DND-41 (cell line): Measurements from ENCODE around the gene LSG1.

ENCODE experiments used
- ATAC-seq: fragments of 200-7000 bp; cut with Tn5 transposase; 3 replicates; pipeline ENCODE4 v1.9.1; 2021; ENCODE audit warnings: low read depth; ENCODE audit not compliant: insufficient read depth
- DNase-seq: peaks from one replicate; pipeline ENCODE4 v3.0.0-alpha.2; 2020
- H2AFZ ChIP-seq: 2 replicates; pipeline ENCODE4 v1.6.0; 2012; ENCODE audit warnings: low read depth, low read length
- H3K27ac ChIP-seq: 2 replicates; pipeline ENCODE4 v1.5.1; 2012; ENCODE audit warnings: low read length, inconsistent platforms
- H3K27me3 ChIP-seq: fragments of 200-600 bp; sonication (generic); 2 replicates; pipeline ENCODE4 v1.6.0; 2012; ENCODE audit warnings: low read length, mild to moderate bottlenecking, inconsistent platforms; ENCODE audit not compliant: insufficient read depth, poor library complexity
- H3K36me3 ChIP-seq: 2 replicates; pipeline ENCODE4 v1.5.1; 2012; ENCODE audit warnings: low read length, inconsistent platforms; ENCODE audit not compliant: insufficient read depth
- H3K4me1 ChIP-seq: 2 replicates; pipeline ENCODE4 v1.5.1; 2012; ENCODE audit warnings: mild to moderate bottlenecking, low read length; ENCODE audit not compliant: insufficient read depth
- H3K4me2 ChIP-seq: 2 replicates; pipeline ENCODE4 v1.6.0; 2012; ENCODE audit warnings: mild to moderate bottlenecking, moderate library complexity, low read length, inconsistent platforms; ENCODE audit not compliant: insufficient read depth
- H3K4me3 ChIP-seq, 2 experiments: fragments of 200-600 bp in 1 of 2; shearing (Covaris generic) in 1 of 2; 2 replicates each; pipeline ENCODE4 v1.5.1; 2012 to 2016; ENCODE audit warnings: inconsistent platforms in 2 of 2, low read length in 2 of 2, mild to moderate bottlenecking in 2 of 2, low read depth in 1 of 2, moderate library complexity in 1 of 2
- H3K79me2 ChIP-seq: 2 replicates; pipeline ENCODE4 v1.6.0; 2012; ENCODE audit warnings: low read length, inconsistent platforms; ENCODE audit not compliant: insufficient read depth
- H3K9ac ChIP-seq: 2 replicates; pipeline ENCODE4 v1.6.0; 2012; ENCODE audit warnings: low read depth, mild to moderate bottlenecking, inconsistent platforms, low read length, moderate library complexity
- H3K9me3 ChIP-seq: 2 replicates; pipeline ENCODE4 v1.5.1; 2012; ENCODE audit warnings: low read length, moderate library complexity, mild to moderate bottlenecking, inconsistent platforms; ENCODE audit not compliant: insufficient read depth, severe bottlenecking
- H4K20me1 ChIP-seq: 2 replicates; pipeline ENCODE4 v1.6.0; 2012; ENCODE audit warnings: low read length; ENCODE audit not compliant: insufficient read depth
- CTCF ChIP-seq: IDR thresholded peaks from 2 replicates; pipeline ENCODE4 v1.5.1; 2012; ENCODE audit warnings: borderline replicate concordance, low read length, moderate library complexity, mild to moderate bottlenecking; ENCODE audit not compliant: poor library complexity, severe bottlenecking; ENCODE audit errors: extremely low read depth
- EZH2 ChIP-seq: IDR thresholded peaks from 3 replicates; pipeline ENCODE4 v1.6.1; 2012; ENCODE audit warnings: borderline replicate concordance, low read depth, mild to moderate bottlenecking, moderate library complexity, low read length, inconsistent platforms; ENCODE audit not compliant: severe bottlenecking

Gene LSG1

GRCh38 chr3:194713299-194714136, 41.5 kb upstream of the LSG1 start:
- H3K4me1 ChIP-seq: no peaks in the 10 kb centered on the region
- DNase-seq (no peak), ATAC-seq (no peak)
- no peak overlapping the region for H3K4me2 ChIP-seq
- TF ChIP-seq CTCF (no peak), EZH2 (no peak)
- H3K27me3 ChIP-seq: peaks cover 2% of the 10 kb centered on the region
- no peaks in the 10 kb centered on the region for H4K20me1 ChIP-seq
- H3K9ac ChIP-seq: no peak overlapping the region
- no peaks in the 10 kb centered on the region for H3K9me3 ChIP-seq
- H3K27ac ChIP-seq: no peak overlapping the region
- no peaks in the 10 kb centered on the region for H3K79me2 ChIP-seq
- no peak overlapping the region for H2AFZ ChIP-seq
- H3K36me3 ChIP-seq: no peaks in the 10 kb centered on the region
- H3K4me3 ChIP-seq: no peak overlapping the region

- Histone ChIP-seq H3K27ac (no peak overlapping the region), H2AFZ (no peak overlapping the region), H3K4me2 (no peak overlapping the region), H3K79me2 (no peaks in the 10 kb centered on the region), H3K4me3 (no peak overlapping the region), H3K27me3 (no peaks in the 10 kb centered on the region), H3K4me1 (no peaks in the 10 kb centered on the region), H3K9me3 (no peaks in the 10 kb centered on the region), H3K9ac (no peak overlapping the region), H3K36me3 (no peaks in the 10 kb centered on the region), H4K20me1 (no peaks in the 10 kb centered on the region)
- DNase-seq: no peak
- TF ChIP-seq EZH2 (no peak), CTCF (no peak)
- no peak for ATAC-seq
These were observed 39.9 kb upstream of the LSG1 start for GRCh38 chr3:194711913-194712312.

GRCh38 chr3:194711286-194711685, 39.3 kb upstream of the LSG1 start:
- Histone ChIP-seq H3K4me3 (no peak overlapping the region), H3K27ac (no peak overlapping the region), H3K36me3 (no peaks in the 10 kb centered on the region), H3K4me2 (no peak overlapping the region), H3K4me1 (no peaks in the 10 kb centered on the region), H2AFZ (no peak overlapping the region), H3K79me2 (no peaks in the 10 kb centered on the region), H3K9ac (no peak overlapping the region), H3K27me3 (no peaks in the 10 kb centered on the region), H3K9me3 (no peaks in the 10 kb centered on the region), H4K20me1 (no peaks in the 10 kb centered on the region)
- DNase-seq (no peak), ATAC-seq (no peak)
- TF ChIP-seq EZH2 (no peak), CTCF (no peak)
